ENCODE results near the gene GJB5. TPM values are rescaled to one million over a fixed set of nuclear protein-coding genes. Genes with fewer than 3 reads are reported as not detected.
A peak's percentile ranks its signal among the peaks of the same experiment; 100 is the strongest.

The GJB5 gene
- total RNA-seq, 1 donor, result not detected

GRCh38 chr1:34792868-34793727, 38.3 kb downstream of the GJB5 start, which contains the start of gene GJA4:
Gene GJA4 (plus strand): TSS chr1:34792999. CDS start chr1:34794214, 1,215 bp downstream.
- H3K4me3 ChIP-seq (ENCODE audit: low read depth, low read length), result no peak within 1 kb of the TSS
- no peak for TF ChIP-seq CTCF (IDR thresholded peaks at IDR 0.05; ENCODE audit: insufficient read depth, low read length)
- no peak for DNase-seq (ENCODE audit: low read depth)

DNA sequence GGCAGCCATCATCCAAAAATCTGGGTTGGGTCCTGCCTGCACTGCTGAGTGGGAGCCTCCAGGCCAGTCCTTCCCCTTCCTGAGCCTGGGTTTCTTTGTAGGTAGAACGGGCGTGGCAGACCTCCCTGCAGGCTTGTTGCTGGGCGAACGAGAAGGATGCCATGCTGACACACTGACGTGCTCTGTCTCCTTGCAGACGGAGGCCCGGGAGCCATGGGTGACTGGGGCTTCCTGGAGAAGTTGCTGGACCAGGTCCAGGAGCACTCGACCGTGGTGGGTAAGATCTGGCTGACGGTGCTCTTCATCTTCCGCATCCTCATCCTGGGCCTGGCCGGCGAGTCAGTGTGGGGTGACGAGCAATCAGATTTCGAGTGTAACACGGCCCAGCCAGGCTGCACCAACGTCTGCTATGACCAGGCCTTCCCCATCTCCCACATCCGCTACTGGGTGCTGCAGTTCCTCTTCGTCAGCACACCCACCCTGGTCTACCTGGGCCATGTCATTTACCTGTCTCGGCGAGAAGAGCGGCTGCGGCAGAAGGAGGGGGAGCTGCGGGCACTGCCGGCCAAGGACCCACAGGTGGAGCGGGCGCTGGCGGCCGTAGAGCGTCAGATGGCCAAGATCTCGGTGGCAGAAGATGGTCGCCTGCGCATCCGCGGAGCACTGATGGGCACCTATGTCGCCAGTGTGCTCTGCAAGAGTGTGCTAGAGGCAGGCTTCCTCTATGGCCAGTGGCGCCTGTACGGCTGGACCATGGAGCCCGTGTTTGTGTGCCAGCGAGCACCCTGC, 39.3 kb downstream of the GJB5 start:
- DNase-seq (ENCODE audit: low read depth), result no peak
- no peak overlapping the region for H3K4me3 ChIP-seq (ENCODE audit: low read depth, low read length)
- TF ChIP-seq CTCF (IDR thresholded peaks at IDR 0.05; ENCODE audit: insufficient read depth, low read length), result no peak

- no peak for DNase-seq (ENCODE audit: low read depth)
- no peak for TF ChIP-seq CTCF (IDR thresholded peaks at IDR 0.05; ENCODE audit: insufficient read depth, low read length)
- no peak overlapping the region for H3K4me3 ChIP-seq (ENCODE audit: low read depth, low read length)
Observed at GRCh38 chr1:34794790-34795180, 39.9 kb downstream of the GJB5 start.

DNA sequence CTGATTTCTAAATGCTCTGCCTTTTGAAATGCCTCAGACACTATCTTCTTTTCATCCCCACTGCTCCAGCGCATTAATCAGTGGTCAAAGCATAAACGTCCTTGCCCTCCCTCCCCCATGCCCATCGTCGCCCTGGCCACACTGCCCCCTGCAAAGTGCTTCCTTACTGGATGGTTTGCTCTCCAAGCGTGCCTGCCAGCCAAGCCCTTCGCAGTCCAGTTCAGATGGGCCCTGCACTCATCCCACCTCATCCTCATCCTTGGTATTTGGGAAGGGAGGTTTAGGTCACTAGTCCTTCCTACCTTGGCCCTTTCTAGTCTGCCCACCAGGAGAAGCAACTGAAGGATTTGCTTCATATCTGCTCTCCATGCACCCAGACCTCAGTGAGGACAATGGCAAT, 41.1 kb downstream of the GJB5 start:
- no peak for DNase-seq (ENCODE audit: low read depth)
- no peak overlapping the region for H3K4me3 ChIP-seq (ENCODE audit: low read depth, low read length)

GRCh38 chr1:34796990-34797389, 42.1 kb downstream of the GJB5 start:
- H3K4me3 ChIP-seq (ENCODE audit: low read depth, low read length), result no peak overlapping the region
- no peak for DNase-seq (ENCODE audit: low read depth)
- TF ChIP-seq CTCF (IDR thresholded peaks at IDR 0.05; ENCODE audit: insufficient read depth, low read length), result no peak

More for the DNA sequence above, 41.1 kb downstream of the GJB5 start:
- TF ChIP-seq CTCF (IDR thresholded peaks at IDR 0.05; ENCODE audit: insufficient read depth, low read length), result no peak

GRCh38 chr1:34800214-34800613, 45.4 kb downstream of the GJB5 start:
- peak; percentile 45 for DNase-seq (ENCODE audit: low read depth)
- TF ChIP-seq CTCF (IDR thresholded peaks at IDR 0.05; ENCODE audit: insufficient read depth, low read length), result no peak

More at GRCh38 chr1:34800214-34800613, 45.4 kb downstream of the GJB5 start:
- H3K4me3 ChIP-seq (ENCODE audit: low read depth, low read length), result no peak overlapping the region
